ENCODE results near the gene UST. TPM values are rescaled to one million over a fixed set of nuclear protein-coding genes. Genes with fewer than 3 reads are reported as not detected.
A peak's percentile ranks its signal among the peaks of the same experiment; 100 is the strongest.
"Not testable (repeated sequence)": the region's sequence is repeated elsewhere in the genome, so short reads cannot be mapped to it uniquely, and the experiment has no call there.

UST gene
- polyA plus RNA-seq, 1 donor: 11.5 TPM

DNA sequence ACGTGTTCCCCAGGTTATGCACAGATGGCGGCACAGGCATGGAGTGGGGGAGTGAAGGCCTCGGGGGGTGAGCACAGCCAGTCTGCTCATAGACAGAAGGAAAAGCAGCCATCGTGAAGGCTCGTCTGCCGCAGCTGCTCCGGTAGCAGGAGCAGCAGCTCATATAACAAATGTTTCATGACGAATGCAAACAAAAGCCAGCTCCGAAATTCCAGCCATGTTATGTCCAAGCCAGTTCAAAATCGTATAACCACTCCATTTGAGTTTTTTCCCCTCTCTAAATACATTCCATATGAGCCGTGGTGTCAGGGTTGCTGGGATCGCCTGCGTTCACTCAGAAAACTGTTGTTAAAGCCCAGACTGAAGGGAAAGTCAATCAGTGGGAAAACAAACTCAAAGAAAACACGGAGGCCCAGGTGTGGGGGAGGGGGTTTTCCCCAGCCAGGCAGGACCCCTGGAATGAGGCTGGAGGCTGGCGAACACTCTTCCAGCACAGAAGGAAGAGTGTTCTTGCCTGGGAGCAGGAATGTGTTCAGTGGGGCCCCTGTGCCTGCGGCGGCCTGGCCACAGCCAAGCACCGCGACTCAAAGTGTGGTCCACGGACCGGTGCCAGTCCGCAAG lies 290.3 kb downstream of the UST start:
- DNase-seq: peak; percentile 60

DNA sequence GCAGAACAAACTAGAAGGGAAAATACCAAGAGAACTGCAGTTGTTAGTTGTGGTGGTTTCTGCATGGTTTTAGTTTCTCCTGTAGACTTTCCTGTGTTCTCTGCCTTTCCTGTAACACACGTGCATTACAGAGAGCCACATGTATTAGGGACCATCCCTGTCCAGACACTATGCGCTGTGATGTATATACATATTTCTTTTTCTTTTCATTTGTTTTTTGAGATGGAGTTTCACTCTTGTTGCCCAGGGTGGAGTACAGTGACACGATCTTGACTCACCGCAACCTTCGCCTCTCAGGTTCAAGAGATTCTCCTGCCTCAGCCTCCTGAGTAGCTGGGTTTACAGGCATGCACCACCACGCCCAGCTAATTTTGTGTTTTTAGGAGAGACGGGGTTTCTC lies 292.2 kb downstream of the UST start:
- DNase-seq: not testable (repeated sequence)

DNA sequence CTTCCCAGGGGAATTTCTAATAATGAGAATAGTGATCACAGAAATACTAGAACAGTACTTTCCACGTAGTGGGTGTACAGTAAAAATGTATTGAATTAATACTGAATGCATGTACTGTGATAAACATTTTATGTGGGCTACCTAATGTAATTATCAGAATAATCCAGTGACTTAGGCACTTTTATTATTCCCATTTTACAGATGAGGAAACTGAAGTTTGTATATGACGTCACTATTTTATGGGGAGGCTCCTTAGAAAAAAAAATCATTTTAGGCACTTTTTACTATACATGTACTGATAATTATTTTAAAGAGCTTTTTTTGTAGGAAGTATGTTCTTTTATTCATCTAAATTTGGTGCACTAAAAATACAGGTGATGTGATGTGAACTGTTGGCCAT lies 295.1 kb downstream of the UST start:
- no peak for DNase-seq

DNA sequence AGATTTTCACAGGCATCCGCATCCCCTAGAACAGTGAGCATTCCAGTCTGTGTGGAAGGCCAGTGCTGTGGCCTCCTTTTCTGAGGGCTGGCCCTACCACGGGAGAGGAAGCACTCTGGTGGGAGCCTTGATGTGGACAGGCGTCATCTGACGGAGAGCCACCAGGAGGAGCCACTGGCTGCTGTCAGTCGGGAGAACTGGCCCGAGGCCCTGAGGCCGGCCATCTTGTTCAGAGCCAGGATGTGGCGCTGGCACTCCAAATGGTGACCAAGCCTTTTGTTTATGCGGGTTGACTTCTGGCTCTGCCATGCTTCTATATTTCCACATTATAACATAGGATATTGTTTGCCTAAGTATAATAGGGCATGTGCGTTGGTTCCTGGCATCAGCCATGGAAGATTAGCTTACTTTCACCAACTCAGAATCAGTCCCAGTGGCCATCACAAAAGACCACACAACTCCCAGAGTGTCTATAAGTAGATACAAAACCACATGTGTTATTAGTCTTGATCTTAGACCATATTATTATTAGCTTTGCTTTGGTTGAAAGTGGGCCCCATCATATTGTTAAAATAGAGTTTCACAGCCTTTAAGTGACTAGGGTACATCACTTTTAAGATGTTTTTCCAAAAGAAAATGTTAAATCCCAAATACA lies 296.8 kb downstream of the UST start:
- DNase-seq: no peak

DNA sequence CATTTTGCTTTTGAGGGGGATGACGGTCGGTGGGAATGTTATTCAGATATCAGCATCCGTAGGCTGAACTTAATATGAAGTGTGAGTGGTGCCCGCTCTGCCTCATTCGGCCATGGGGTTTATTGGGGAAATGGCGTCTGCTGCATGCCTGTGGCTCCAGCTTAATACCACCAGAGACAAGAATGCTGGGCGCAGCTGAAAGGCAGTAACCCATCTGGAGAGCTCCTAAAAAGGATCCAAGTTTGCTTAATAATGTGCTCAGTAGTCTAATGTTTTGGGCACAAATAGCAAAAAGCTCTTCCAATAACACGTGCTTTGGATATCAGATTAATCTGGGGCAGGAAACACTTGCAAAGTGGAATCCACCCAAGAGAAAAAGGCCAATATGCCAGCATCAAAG lies 297.7 kb downstream of the UST start:
- DNase-seq: no peak

DNA sequence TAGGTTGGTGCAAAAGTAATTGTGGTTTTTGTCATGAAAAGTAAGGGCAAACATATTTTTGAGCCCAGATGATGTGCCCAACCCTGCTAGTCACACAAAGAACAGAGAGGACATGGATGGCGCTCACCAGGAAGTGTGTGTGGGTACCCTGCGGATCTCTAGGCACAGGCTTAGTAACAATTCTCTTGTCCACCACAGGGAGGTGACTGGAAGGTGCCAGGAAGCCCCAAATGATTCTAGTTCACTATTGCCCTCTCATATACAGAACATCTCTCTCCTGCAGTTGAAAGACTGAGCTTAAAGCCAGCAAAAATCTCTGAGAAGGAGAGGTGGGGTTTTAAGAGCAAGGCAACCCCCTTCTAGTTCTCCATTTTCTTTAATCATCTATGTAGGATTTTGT lies 298.6 kb downstream of the UST start:
- DNase-seq: no peak

DNA sequence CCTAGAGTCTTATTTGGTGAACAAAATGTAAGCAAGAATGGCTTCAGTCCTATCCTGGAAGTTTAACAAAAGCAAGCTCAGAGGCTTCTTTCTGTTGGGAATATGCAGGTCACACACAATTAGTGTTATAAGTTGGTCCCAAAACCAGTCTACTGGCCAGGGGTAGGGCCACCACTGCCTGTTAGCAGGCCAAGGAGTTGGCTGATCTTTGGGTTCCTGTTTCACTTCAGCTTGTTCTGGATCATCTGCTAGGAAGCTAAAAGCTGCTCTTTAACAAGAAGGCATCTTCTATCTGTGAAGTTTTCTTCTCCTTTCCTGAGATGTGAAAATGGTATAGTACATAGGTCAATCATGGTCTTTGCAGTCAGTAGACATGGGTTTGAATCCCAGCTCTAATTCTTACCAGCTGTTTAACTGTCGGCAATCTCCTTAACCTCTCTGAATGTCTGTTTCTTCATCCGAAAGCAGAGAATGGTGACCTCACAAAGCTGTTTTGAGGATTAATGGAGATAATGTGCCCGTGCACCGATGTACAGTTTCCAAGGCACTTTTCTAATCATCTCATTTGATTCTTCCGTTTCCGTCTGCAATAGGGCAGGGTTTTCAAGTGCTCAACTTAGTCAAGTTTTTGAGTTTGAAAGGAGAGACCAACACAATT lies 299.5 kb downstream of the UST start:
- DNase-seq: no peak

DNA sequence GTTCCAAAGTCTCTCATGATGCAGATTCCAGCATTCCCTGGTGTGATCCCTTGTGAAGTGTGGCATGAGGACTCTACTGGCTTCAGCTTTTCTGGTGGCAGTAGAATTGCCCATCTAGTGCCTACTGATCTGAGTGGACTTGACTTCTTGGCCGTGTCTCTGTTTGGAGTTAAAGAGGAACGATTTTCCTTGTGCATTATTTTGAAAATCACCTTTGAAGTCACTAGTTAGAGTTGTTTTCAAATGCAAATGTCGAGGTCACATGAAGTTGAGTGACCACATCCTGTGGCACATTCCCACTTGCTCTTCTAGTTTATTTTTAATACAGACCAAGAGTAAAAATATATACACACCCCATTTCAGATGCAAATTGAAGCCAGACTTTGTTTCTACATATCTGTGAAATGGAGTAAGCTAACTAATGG lies 300.0 kb downstream of the UST start:
- no peak for DNase-seq

DNA sequence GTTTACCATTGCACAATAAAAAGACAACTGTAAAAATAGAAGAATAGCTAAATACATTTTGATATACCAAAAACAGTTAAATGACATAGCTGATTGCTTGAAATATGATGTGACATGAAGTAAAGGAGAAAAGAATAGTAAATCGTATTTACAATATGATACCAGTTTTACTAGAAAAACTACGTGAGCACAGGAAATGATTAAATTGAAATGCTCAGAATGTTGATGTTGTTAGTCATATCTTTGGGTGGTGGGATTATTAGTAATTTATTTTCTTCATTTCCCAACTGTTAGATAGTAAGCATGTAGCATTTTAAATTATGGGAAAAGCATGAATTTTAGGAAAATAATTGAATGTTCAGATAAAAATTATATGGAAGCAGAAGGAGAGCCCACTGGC lies 302.4 kb downstream of the UST start:
- DNase-seq: no peak

DNA sequence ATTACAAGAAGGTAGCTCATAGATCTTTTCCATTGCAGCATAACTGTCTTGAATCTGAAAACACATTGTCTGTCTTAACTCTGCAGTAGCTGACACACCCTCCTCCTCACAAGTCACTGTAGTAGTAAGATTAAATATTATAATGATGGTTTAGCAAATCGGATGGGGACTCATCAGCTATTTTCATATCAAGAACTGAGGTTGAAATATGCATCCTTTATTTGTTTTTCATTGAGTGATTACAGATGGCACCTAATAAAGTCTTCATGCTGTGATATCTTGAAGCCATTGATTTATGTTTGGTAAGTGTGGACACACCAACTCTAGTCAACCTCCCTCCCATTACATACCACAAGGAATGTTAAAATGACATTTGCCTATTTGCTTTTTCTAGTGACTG lies 303.3 kb downstream of the UST start:
- DNase-seq: no peak

DNA sequence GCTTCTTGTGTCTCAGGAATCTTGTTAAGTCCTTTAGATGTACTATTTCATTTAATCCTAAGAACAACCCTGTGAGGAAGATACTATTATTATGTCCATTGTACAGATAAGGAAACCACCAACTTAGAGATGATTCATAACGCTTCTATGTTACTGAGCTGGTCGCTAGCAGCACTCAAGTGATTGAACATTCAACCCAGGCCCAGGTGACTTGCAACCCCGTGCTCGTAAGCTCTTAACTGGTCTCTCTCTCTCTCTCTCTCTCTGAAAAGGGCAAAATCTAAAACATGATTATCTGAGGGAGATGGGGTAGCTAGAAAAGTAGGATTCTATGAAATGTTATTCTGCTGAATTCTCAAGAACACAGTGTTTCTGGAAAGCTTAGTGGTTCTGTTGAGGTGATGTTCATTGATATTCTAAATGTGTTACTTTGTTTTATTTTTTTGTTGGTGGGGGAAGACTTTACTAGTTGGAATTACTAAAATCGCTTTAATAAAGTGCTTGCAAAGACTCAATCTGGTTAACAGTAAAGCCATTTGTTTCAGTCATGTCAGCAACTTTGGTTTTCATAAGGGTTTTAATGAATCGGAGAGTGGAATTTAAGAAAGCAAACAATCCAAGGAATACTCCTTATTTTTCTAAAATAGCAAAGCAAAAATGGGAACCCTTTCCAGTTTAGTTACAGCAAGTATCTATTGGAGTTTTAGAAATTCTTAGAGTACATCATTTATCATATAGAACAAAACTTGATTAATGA lies 305.7 kb downstream of the UST start:
- DNase-seq: no peak

DNA sequence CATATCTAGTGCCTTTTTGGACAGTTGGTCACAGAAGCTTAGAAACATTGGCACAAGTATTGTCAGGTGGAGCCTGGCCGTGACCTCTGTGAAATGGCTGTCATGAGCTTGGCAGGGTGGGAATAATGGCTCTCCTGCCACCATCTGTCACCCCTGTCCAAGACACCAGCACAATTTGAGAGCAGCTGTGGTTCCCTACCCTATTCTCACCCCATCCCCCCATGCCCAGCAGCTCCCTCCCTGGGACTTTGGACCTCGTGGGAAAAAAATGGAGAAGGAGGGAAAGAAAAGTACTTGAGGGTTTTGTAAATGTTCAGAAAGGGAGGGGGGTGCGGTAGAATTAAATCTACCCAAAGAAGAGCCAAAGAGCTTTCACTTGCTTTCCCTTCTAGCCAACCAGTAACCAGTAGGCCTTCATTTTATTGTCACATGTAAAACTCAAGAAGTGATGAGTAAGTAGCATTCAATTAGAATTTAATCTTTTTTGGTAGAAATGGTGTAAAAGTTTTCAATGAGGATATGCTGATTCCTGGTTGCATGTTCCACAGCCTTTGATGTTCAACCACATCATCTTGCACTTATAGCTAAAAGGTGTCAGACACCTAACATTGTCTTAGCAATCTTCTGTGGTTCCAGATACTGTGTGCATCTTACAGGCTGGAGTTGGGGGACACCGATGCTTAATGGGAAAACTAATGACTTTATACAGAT lies 307.2 kb downstream of the UST start:
- DNase-seq: no peak

DNA sequence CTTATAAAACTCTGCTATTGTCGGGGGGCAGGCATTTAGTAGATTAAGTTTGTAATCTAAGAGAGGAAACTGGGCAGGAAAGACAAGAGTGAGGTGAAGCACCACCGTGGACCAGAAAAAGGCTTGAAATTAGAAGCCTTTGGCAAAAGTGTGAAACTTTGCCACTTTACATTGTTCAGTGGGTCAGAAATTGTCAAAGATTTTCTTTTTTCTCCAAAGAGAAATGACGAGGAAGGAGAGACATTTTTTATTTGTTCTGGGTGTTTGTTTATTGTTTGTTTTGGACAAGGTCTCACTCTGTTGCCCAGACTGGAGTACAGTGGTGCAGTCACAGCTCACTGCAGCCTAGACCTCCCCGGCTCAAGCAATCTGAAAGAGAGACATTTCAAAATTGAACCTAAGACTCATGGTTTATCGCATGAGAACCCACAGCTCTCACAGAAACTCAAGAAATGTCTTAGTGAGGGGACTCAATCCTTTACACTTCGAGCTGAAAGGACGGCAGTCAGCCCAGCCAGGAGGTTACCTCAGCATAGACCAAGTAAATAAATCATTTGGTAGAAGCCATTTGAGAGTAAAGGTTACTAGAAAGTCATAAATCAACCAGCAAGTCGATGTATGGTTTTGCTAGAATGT lies 307.8 kb downstream of the UST start:
- DNase-seq: no peak

DNA sequence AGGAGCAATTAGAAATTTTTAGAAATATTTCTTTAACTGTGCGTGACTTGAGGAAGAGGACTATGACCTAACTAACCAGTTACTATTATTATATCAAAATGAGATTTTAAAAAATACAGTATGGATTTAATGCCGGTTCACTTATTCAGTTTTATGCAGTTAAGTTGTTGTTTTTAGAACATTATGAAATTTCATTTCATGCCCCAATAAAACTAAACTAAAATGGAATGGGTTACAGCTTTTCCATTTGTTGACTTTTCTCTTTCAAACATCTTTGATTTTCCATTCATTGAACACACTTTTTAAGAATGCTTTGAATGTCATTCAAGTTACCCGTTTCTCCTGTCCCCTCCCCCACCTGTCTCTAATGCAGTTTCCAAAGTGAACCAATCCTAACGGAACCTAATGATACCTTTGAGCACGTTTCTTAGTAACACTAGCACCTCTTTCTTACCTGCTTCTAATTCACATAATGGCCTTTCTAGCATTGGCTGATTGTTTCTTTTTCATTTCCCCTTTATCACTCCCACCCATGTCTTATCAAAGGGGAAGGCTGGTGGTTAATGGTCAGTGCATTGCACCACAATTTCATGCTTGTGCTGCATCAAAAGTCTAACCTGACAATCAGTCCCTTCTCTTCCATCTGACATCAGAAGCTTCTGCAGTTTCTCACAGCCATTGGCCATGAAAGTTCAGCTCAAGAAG lies 308.5 kb downstream of the UST start:
- no peak for DNase-seq

DNA sequence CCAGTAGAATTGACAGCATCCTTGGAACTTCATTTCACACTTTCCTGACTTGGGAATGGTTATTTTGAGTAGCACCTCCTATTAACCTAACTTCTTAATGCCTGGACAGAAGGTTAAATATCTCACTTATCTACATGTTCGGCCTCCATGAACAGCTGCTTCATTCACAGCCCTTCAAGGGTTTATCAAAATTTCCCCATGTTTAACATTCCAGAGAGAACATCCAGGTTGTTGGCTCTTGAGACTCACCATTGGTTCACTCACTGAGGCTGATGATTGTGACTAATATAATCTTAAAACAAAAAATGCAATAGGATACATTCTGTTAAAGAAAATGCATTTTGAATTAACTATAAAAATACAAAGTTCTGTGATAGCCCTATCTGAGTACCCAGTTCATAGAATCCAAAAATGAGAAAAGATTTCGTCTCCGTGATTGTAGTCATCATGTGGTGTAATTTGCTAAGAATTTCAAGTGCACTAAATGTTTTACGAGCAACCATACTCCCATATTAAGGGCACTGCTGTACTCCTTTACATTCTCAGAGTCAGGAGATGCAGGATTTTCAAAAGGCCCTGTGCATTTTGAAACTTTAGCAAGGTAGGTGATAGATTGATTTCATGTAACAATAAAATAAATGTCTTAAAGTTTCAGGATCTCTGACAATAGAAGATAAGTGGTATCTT lies 310.1 kb downstream of the UST start:
- no peak for DNase-seq

DNA sequence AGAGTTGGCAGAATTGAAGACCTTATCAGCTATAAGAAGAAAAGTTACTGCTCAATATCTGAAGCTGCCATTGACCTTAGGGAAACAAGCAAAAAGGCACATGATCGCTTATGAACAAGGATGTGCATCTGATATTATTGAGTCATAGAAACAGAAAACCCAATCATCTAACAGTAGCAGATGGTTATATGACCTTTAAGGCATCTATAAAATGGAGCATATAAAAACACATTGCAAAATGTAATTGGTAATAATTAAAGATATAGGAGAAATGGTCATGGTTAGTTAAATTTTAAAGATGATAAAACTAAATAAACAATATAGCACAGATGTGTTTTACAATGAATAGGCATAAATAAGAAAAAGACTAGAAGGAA lies 310.6 kb downstream of the UST start:
- DNase-seq: no peak

DNA sequence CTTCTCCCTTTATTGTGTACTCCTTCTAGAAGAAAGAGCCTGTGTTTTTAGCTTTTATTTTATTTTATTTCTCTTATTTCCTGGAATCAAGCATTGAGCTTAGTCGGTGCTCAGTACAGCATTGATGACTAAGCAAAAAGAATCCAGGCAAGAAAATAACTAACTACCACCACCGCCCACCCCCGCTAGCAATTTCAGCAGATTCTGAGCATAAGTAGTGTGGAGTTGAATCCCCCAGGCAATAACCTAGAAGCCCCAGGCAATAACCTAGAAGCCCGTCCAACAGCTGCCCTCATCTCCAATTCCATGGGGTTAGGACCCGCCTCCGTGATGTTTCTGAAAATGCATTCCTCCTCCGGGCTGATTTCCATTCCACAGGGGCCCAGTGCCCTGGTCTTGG lies 312.7 kb downstream of the UST start:
- no peak for DNase-seq

DNA sequence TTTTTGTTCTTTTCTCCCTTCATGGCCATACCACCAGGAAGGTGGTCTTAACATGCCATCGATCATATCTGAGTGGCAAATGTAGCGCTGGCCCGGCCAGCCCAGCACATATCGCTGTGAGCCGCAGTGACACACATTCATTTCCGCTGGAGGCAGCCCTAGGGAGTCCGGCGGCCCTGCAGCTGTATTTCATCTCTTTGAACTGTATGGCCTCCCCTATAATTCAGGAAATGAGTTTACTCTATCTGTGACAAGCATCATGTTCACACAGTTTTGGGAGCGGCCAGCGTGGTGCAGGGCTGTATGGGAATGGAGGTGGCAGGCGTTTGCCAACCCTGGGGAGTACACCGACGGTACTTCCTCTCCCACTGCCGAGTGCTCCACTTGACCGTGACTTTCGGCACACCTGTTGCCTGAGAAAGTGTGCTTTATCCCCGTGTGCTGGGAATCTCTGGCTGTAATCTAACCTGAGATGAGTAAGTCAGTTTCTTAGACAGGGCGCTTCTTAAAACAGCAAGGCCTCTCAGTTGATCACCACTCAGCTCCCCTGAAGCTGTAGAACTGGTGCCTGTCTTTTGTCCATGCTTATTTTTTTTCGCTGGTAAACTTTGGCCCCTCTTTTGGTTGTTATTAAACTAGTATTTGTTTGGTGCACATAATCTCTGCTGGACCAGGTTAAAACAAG lies 313.6 kb downstream of the UST start:
- no peak for DNase-seq

DNA sequence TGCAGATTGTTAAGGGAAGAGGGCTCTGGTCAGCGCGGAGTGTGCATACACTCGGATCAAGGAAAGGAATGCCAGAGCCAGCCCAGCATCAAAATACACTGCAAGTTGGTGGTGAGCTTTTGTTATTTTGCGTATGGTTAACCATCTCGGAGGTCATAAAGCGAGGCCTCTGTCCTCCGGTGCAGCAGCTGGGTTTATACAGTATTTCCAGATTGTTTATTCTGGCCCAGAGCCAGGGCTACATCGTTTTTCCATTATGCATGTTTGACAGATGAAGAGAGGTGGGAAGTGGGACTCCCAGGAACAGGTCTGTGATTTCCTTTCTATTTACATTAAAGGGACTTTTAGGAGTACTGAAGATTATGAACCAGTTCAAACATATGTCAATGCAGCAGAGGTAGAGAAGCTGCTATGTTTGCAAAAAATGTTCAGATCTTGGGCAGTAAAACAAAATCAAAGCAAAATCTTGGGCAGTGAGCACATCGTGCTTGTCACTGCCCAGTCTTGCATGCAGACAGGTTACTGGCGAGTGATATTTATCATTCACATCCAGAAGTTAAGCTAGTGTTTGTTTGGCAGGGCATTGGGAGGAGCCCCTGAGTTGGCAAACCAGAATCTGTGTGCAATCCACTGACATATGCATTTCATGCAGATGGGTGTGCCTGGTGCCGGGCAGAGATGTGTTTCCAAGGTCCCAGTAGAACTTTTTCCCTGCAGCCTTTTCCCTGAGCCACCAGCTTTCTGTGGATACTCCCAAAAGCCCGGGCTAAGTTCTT lies 314.3 kb downstream of the UST start:
- no peak for DNase-seq
